ENCODE measurements around the gene CATSPER1.
"Not testable (repeated sequence)": the region's sequence is repeated elsewhere in the genome, so short reads cannot be mapped to it uniquely, and the experiment has no call there.

Gene CATSPER1

DNA sequence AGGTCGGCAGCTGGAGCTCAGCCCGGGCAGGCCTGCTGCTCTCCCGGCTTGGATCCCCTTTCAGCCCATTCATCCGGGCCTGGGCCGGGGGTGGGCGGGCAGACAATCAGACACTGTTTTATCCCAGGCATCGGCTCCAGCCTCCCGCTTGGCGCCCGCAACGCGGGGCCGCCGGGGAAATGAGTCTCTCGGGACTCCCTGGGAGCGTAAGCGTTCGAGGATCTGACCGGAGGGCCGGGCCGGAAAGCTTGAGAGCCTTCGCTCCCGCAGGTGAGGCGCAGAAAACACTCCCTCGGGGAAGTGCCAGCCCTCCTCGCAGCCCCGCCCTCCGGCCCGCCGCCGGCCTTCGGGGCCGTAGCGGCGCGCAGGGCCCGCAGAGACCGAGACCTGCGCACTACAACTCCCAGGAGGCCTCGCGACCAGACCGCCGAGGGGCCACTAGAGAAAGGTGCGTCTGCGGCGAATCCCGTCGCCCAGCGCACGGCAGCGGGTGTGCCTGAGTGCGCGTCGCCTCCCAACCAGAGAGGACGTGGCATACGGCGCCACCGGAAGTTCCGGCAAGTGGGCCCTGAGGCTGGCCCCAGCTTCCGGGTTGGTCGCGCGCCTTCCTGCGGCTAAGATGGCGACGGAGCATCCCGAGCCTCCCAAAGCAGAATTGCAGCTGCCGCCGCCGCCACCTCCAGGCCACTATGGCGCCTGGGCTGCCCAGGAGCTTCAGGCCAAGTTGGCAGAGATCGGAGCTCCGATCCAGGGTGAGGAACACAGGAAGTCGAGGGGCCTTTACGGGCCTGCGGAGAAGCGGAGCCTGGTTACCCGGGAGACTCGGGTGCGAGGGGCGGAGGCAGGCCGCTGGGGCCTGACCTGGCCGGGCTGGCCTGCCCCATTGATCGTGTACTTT is 25.7 kb upstream of the CATSPER1 start, which contains the start of gene SF3B2:
Gene SF3B2 (plus strand): TSS at position 599 of the 898 bp plus-strand sequence. CDS start 21 bp downstream, at position 620.
- DNase-seq: peak; percentile 99

DNA sequence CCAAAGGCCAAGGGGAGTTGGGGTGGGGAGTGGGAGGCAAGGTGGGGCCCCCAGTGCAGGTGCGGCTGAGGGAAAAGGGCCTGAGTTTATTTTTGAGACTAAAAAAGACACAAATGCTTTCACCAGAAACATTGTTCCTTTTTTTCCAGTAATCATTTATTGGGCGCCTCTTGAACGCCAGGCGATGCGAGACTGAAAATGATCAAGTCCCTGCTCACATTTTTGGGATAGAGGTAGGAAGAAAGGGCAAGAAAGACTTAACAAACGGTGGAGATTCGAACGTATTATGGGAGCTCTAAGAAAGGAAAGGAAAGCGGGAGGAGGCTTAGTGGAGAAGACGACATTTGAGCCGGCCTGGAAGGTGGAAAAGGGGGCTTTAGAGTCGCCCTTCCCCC is 25.1 kb upstream of the CATSPER1 start:
- DNase-seq: no peak

DNA sequence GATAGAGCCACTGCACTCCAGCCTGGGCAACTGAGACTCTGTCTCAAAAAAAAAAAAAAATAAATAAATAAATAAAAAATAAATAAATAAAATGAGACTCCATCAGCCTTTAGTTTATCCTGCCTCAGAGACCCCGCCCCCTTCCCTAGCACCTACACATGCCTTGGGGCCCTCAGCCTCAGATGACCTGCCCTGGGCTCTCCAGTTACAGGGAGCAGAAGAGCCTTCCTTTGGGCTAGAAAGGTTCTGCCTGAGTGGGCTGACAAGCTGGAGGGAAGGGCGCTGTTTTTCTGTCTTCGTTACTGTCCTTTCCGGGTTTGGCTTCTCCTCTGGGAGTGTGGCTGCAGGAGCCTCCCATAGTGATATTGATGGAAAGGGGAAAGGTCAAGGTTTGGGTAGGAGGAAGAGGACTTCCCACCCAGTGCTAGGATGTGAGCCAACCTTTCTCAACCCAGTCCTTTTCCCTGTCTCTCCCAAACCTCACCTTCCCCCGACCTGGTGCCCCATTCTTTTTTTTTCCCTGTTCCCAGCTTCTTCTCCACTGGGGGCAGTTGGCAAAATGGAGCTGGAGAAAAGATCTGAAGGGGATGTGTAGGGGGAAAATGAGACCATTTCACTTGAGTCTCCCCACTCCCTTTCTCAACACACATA is 24.4 kb upstream of the CATSPER1 start:
- no peak for DNase-seq

DNA sequence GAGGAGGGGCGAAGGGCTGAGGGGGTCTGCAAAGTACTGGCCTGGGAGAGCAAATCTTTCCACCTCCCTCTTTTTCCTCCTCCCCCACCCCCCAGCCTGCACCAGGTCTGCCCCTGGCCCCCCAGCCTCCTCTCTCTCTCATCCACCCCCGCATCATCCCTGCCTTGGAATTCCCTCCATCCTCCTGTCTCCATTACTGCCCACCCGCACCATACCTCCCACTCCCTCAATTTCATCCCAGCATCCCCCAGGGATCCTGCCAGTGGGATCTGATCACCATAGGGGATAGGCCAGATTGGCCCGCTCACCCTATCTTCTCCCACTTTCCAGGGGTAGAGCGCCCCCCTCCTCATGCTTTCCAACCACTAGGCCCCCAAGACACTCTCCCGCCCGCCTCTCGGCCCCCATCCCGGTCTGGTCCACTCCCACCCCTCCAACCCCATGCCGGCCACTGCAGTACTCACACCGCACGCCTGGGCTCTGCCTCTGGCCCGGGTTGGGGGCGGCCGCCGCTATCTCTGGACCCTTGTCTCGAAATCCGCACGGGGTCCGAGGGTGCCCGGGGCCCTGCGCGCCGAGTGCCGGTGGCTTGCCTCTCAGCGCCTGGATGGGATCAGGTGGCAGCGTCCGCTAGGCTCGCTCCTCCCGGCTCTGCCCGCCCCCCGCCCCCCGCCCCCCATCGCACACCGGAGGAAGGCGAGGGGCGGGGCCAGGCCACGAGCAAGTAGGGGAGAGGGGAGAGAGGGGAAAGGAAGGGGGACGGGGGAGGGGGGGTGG is 22.5 kb upstream of the CATSPER1 start, which contains the start of gene GAL3ST3:
Gene GAL3ST3 (minus strand): TSS at position 615 of the 777 bp plus-strand sequence. CDS start 3,746 bp downstream, outside the sequence.
- DNase-seq: no peak

DNA sequence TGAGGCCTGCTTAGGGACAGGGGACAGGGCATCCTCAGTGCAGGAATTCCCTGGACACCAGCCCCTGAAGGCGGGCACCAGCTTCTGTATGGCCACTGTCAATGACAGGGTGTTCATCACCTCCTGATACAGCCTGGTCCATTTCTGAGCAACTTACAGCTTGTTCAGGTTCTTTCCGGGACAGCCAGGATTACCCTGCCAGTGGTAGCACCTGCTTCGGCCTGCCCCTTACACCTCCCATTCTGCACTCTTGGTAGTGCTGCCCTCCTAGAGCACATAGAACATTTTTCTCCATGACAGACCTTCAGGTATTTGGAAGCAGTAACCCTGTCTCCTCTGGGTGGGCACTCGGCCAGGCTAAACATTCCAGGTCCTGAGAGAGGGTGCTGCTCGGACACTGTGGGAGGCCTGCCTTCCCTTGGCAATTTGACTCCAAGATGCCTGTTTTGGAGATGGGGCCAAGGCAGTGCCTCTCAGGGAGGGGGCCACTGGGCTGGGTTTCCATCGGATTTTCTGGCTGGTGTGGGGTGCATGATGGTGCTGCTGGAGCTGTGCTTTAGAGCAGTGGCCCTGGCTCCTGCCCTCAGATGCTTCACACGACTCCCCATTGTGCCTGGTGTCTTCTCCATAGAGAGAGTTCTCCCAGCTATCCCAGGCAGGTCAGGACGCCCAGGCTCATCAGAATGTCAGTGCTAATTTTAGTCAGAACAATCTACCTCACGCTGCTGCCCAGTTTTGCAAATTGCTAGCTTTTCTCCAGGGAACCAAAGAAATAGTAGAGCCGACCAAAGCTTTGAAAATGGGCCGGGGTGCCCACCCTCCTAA is 21.5 kb upstream of the CATSPER1 start:
- no peak for DNase-seq

DNA sequence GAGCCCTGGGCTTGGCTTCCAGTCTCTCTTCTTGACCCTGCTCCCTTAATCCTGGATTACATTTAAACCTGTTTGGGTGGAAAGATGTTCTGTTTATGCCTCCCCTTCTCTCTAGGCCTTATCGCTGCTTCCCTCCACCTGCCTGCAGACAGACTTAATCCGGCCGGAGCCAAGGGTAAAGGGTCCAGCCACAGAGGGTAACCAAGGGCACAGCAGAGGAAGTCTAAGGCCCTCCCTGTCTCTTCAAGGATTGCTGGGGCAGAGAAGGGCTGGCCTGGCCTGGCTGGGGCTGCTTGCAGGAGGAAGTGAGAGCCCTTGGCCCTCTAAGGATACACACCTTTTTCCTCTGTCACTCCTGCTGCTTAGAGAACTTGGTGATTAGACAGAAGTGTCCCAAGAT is 20.6 kb upstream of the CATSPER1 start:
- DNase-seq: no peak

DNA sequence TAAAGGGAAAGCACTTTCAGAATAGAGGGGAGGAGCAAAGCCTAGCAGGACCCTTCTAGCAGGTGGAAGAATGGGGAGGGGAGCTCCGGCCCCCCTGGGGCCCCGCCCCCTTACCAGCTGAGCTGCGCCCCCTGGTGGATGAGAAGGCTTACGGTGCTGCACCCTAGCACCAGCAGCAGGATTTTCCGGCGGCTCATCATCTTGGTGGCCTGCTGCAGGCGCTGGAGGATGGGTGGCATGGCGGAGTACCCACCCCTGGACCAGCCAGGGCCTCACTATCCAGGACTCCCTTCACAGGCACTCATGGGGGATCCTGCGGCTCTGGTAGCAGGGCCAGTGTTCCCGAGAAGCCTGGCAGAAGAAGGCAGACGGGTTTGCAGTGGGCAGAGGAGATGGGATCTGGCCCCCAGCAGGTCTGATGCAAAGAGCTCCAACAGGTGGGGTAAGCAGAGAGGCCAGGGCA is 18.9 kb upstream of the CATSPER1 start:
- DNase-seq: peak; percentile 67

DNA sequence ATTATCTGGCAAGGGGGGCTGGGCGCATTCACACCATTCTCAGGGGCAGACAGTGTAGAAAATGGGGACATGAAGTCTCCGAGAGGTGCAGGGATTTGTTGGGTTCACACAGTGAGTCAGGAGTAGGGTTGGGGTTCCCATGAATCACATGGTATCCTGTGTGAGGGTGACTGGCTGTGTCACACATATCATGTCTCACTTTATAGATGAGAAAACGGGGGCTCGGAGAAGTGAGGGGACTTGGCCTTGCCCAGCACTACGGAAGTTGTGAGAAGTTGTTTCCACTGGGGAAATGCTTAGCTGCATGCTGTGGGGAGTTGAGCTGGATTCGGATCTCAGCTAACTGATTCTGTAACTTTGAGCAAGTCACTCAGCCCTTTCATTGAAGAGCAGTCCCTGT is 18.5 kb upstream of the CATSPER1 start:
- DNase-seq: no peak

DNA sequence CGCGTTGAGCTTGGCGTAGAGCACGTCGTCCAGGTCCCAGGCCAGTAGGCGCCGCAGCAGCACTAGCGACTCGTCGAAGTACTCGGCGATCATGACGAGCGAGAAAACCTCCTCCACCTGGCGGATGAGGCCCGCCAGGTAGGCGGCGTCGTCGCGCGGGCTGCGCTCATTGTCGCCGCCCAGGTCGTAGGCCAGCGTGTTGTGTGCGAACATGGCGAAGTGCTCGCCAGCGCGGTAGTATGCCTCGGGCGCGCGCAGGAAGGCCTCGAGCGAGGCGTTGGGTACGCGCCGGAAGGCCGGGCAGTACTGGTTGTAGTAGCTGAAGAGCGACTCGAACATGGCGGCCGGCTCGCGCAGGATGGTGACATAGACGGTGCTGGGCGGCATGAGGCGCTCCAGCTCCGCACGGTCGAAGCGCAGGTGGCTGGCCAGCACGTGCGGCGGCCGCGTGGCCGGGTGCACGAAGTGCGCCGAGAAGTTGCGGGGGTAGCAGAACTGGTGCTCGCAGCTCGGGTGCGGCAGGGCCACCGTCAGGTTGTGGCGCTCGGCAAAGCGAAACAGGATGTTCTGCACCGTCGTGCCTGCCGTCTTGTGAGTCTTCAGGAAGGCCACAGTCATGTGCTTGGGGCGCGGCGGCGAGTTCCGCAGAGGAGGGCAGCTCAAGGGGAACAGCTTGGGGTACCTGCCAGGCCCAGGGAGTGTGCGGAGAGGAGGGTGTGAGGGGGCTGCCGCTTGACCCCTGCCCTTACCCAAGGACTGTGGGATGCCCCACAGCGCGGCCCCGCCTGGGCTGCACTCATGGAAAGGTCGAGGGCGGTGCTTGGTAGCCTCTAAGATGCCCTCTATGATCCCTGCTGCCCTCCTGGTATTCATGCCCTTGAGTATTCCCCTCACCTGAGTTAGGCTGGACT is 17.0 kb upstream of the CATSPER1 start:
- DNase-seq: no peak

DNA sequence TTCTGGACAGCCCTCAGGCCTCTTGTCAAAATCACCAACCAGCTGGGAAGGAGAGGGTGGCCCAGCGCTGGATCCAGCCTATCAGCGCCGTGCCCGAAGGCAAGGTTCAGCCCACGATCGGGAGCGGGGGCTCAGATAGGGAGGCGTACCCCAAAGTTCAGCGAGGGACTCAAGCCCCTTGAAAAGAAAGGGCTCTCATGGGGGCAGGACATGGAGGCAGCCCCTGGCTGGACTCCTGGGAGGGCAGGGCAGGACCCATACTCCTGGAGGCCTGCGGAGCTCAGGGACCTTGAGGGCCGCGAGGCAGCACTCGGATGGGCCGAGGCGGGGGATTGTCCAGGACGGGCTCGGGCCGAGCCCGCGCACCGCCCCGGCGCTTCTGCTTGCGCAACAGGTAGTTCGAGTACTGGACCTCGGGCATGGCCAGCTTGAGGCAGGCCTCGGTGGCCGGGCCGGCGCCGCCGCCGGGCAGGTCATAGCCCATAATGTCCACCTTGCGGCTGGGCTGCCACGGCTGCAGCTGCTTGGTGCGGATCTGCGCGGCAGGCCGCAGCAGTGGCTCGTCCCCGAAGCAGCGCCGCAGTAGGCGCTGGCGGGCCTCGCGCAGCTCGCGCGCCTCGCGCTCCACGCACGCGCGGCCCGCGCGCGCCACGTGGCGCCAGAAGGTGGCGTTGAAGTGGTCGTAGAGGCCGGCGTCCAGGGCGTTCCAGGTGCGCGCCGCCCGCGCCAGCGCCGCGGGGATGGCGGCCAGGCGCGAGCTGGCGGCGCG is 16.1 kb upstream of the CATSPER1 start:
- DNase-seq: no peak

DNA sequence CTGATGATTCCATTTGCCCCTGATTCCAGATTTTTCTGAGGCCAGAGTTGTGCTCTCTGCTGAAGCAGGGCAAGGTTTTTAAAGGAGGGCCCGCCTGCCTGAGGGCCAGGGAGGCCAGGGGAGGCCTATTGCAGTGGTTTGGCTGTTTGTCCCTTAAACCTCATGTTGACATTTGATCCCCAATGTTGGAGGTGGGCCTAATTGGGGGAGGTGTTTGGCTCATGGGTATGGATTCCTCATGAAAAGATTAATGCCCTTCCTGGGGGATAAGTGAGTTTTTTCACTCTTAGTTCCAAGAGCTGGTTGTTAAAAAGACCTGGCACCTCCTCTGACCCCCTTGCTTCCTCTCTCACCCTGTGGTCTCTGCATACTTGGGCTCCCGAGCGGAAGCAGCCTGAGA is 13.5 kb upstream of the CATSPER1 start:
- no peak for DNase-seq

DNA sequence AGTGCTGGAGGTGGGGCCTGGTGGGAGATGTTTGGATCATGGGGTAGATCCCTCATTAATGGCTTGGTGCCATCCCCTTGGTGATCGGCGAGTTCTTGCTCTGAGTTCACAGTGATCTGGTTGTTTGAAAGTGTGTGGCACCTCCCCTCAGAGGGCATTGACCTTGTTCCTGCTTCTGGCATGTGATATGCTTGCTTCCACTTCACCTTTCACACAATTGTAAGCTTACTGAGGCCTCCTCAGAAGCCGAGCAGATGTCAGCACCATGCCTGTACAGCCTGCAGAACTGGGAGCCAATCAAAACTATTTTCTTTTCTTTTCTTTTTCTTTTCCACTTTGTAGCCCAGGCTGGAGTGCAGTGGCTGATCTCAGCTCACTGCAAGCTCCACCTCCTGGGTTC is 11.0 kb upstream of the CATSPER1 start:
- no peak for DNase-seq

DNA sequence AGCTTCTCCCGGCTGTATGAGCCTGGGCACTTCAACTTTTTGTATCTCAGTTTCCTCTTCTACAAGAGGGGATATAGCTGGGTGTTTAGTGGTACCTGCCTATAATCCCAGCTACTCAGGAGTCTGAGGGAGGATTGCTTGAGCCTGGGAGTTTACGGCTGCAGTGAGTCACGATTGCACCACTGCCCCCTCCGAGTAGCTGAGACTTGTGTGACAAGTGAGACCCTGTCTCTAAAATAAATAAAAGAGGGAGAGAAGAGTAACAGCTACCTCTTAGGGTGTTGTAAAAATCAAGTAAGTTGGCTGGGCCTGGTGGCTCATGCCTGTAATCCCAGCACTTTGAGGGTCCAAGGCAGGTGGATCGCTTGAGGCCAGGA is 10.0 kb upstream of the CATSPER1 start:
- DNase-seq: no peak

DNA sequence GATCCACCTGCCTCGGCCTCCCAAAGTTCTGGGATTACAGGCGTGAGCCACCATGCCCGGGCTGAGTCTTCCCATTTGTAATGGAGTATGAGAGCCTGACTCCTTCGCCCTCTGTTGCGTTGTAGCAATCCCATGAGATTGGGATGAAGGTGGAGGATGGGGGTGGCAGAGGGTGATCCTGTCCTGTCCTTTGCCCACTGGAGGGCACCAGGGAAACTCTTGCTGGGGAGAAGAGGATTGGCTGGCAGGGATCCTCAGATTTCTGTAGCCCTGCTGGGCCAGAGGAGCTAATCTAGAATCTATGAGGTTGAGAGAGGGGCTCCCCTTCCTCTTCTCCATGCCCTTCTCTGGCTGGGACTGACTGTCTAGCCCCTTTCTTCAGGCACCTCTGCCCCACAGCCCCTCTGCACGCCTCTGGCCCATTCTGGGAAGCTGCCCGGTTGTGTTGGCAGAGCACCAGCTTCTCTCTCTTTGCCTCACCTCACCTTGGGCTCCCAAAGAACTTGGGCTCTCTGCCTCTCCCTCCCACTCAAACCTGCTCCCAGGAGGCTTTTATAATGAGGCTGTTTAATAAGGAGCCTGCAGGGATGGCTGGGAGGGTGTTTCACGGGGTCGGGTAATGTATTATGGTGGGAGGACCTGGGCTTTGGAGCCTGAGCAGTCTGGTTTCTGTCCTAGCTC is 9.5 kb upstream of the CATSPER1 start:
- DNase-seq: no peak

DNA sequence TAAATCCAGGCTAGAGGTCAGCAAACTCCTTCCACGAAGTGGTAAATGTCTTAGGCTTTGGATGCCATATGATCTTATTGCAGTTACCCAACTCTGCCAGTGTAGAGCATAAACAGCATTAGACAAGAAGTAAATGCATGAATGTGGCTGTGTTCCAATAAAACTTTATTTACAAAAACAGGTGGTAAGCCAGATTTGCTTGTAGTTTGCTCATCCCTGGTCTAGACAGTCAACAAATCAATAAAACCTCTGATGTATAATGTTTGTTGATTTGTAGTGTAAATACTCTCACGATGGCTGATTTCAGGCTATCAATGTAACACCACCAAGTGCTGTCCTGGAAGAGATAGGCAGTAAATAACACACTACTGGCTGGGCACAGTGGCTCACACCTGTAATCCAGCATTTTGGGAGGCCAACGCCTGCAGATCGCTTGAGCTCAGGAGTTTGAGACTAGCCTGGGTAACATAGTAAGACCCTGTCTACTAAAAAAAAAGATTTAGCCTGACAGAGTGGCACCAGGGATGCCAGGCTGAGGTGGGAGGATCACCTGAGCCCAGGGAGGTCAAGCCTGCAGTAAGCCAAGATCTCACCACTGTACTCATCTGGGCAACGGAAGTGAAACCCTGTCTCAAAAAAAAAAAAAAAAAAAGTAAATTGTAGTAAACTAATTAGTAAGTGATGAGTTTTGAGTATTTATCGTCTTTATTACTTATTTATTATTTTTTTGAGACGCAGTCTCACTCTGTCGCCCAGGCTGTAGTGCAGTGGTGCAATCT is 6.9 kb upstream of the CATSPER1 start:
- DNase-seq: no peak

DNA sequence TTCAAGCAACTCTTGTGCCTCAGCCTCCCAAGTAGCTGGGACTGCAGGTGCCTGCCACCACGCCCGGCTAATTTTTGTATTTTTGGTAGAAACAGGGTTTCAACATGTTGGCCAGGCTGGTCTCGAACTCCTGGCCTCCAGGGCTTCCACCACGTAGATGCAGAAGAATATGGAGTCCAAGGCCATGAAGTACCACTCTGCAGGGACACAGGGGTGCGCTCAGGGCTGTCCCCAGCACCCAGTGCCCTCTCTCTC is 3.2 kb downstream of the CATSPER1 start:
- DNase-seq: not testable (repeated sequence)

DNA sequence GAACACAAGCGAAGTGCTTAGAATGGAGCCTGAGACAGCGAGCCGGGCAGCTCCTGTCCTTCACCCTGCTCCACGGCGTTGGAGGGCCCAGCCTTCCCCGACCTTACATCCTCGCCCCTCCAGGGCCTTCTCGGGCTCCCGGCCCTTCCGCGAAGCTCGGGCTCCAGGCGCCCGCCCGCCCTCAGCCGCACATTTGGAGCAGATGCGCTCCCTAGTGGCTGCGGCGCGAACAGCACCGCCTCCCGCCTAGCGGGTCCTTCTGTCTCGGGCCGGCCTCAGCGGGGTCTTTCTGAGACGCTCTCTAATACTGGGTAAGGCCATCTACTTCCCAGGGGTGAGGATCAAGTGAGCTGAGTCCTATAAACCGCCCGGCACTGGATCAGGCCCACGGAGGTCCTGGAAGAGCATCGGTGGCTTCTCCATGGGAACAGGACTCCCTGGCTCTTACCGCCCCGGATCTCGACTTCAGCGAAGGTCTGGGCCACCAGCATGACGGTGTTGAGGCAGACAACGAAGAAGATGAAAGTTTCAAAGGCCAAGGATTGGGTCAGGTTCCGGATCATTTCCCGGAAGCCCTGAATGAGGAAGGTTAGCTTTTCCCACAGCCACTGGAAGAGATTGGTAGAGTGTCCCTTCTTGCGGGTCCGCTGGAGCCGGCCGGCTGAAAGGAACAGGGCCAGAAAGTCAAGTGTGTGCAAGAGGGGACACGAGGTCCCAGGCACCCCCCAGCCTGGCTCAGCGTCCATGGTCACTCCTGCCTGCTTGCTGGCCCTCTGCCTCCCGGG is 3.7 kb downstream of the CATSPER1 start:
- peak; percentile 52 for DNase-seq

Measured in fibroblast of skin of abdomen (primary cell).